Neural cell (in vitro differentiated cells): ENCODE results near the gene HTR2B. TPM values are rescaled to one million over a fixed set of nuclear protein-coding genes. Genes with fewer than 3 reads are reported as not detected.

Experiments
- H2AFZ ChIP-seq: fragments of 200-600, 300-800 bp; sonication (generic), shearing (Covaris generic); 2 replicates; pipeline ENCODE4 v1.6.0; 2014; ENCODE audit warnings: low read depth, mild to moderate bottlenecking, antibody characterized with exemption, low read length, moderate library complexity
- H3F3A ChIP-seq: fragments of 200-600 bp; shearing (Covaris generic); 2 replicates; pipeline ENCODE4 v1.6.1; 2016; ENCODE audit warnings: mild to moderate bottlenecking, moderate library complexity, mixed read lengths, antibody characterized with exemption, low read length; ENCODE audit not compliant: insufficient read depth, poor library complexity, severe bottlenecking
- H3K27ac ChIP-seq: fragments of 200-600, 300-800 bp; sonication (generic), shearing (Covaris generic); 2 replicates; pipeline ENCODE4 v1.5.1; 2014; ENCODE audit warnings: mild to moderate bottlenecking, low read length, moderate library complexity
- H3K27me3 ChIP-seq: fragments of 300-800, 200-600 bp; sonication (generic), shearing (Covaris generic); 2 replicates; pipeline ENCODE4 v1.6.0; 2014; ENCODE audit warnings: mild to moderate bottlenecking, low read depth, low read length, moderate library complexity; ENCODE audit not compliant: insufficient read depth
- H3K36me3 ChIP-seq: fragments of 300-800, 200-600 bp; sonication (generic), shearing (Covaris generic); 2 replicates; pipeline ENCODE4 v1.5.1; 2014; ENCODE audit warnings: mild to moderate bottlenecking, antibody characterized with exemption, low read length, moderate library complexity; ENCODE audit not compliant: insufficient read depth
- H3K4me2 ChIP-seq: fragments of 300-800, 200-600 bp; sonication (generic), shearing (Covaris generic); 2 replicates; pipeline ENCODE4 v1.6.0; 2014; ENCODE audit warnings: mild to moderate bottlenecking, low read length
- H3K4me3 ChIP-seq: fragments of 300-800, 200-600 bp; sonication (generic), shearing (Covaris generic); 2 replicates; pipeline ENCODE4 v1.5.1; 2014; ENCODE audit warnings: mild to moderate bottlenecking, low read length, moderate library complexity
- H3K79me2 ChIP-seq: fragments of 200-600 bp; shearing (Covaris generic); replicated peaks from 2 replicates; pipeline ENCODE4 v1.6.0; 2014; ENCODE audit warnings: mild to moderate bottlenecking, low read length, moderate library complexity; ENCODE audit not compliant: insufficient read depth
- H3K9ac ChIP-seq: fragments of 300-800, 200-600 bp; sonication (generic), shearing (Covaris generic); 2 replicates; pipeline ENCODE4 v1.6.1; 2016; ENCODE audit warnings: mild to moderate bottlenecking, low read length, mixed read lengths
- H3K9me2 ChIP-seq: fragments of 200-600 bp; shearing (Covaris generic); 2 replicates; pipeline ENCODE4 v1.6.1; 2016; ENCODE audit warnings: mild to moderate bottlenecking, low read length, mixed read lengths; ENCODE audit not compliant: insufficient read depth
- H3K9me3 ChIP-seq: fragments of 200-600, 300-800 bp; sonication (generic), shearing (Covaris generic); 2 replicates; pipeline ENCODE4 v1.6.1; 2016; ENCODE audit warnings: mild to moderate bottlenecking, mixed run types, low read length, moderate library complexity, mixed read lengths
- H4K20me1 ChIP-seq: fragments of 200-600 bp; shearing (Covaris generic); 2 replicates; pipeline ENCODE4 v1.6.1; 2016; ENCODE audit warnings: mild to moderate bottlenecking, mixed run types; ENCODE audit not compliant: insufficient read depth
- CTCF ChIP-seq: fragments of 450-650 bp; IDR thresholded peaks from 2 replicates; pipeline ENCODE4 v1.5.1; 2014; ENCODE audit warnings: antibody characterized with exemption, mild to moderate bottlenecking, moderate library complexity; ENCODE audit not compliant: poor library complexity, severe bottlenecking
- EP300 ChIP-seq: fragments of 450-650 bp; conservative IDR thresholded peaks from 2 replicates; pipeline ENCODE4 v1.6.1; 2014; ENCODE audit warnings: antibody characterized with exemption, mild to moderate bottlenecking, moderate library complexity; ENCODE audit not compliant: poor library complexity, severe bottlenecking
- EZH2 ChIP-seq: fragments of 200-600, 300-800 bp; shearing (Covaris generic), sonication (generic); IDR thresholded peaks from 2 replicates; pipeline ENCODE4 v1.6.1; 2014; ENCODE audit warnings: antibody characterized with exemption, low read length, borderline replicate concordance, mild to moderate bottlenecking; ENCODE audit not compliant: insufficient read depth, poor library complexity, severe bottlenecking
- MXI1 ChIP-seq: fragments of 450-650 bp; conservative IDR thresholded peaks from 2 replicates; pipeline ENCODE4 v1.6.1; 2014; ENCODE audit warnings: antibody characterized with exemption, mild to moderate bottlenecking; ENCODE audit not compliant: poor library complexity, severe bottlenecking
- POLR2AphosphoS5 ChIP-seq: IDR thresholded peaks from 2 replicates; pipeline ENCODE4 v1.6.1; 2012
- RAD21 ChIP-seq: fragments of 450-650 bp; conservative IDR thresholded peaks from 2 replicates; pipeline ENCODE4 v1.6.1; 2014; ENCODE audit warnings: antibody characterized with exemption, mild to moderate bottlenecking, moderate library complexity
- REST ChIP-seq: IDR thresholded peaks from 2 replicates; pipeline ENCODE4 v1.6.1; 2012; ENCODE audit warnings: borderline replicate concordance
- SMC3 ChIP-seq: fragments of 450-650 bp; conservative IDR thresholded peaks from 2 replicates; pipeline ENCODE4 v1.6.1; 2014; ENCODE audit warnings: antibody characterized with exemption, mild to moderate bottlenecking, moderate library complexity; ENCODE audit not compliant: poor library complexity
- TAF1 ChIP-seq: IDR thresholded peaks from 2 replicates; pipeline ENCODE4 v1.6.1; 2012; ENCODE audit warnings: low read depth
- polyA plus RNA-seq: library from polyadenylated mRNA; depleted of rRNA; stranded (reverse); fragments of >200 nt; gene quantifications from 2 replicates; pipeline ENCODE4 v1.2.3, GENCODE V29; 2014

The HTR2B gene
- polyA plus RNA-seq, 1 donor from 2014 or later = not detected

GRCh38 chr2:231127936-231128335, 3.1 kb upstream of the HTR2B start:
- Histone ChIP-seq H3K9me3 (no peaks in the 10 kb centered on the region), H3F3A (no peaks in the 10 kb centered on the region)

GRCh38 chr2:231127480-231127879, 2.6 kb upstream of the HTR2B start:
- no peaks in the 10 kb centered on the region for H3K36me3 ChIP-seq
- no peaks in the 10 kb centered on the region for H3K27me3 ChIP-seq
- H3K4me2 ChIP-seq = no peak overlapping the region
- no peak overlapping the region for H3K27ac ChIP-seq
- H3K4me3 ChIP-seq = no peak overlapping the region
- no peaks in the 10 kb centered on the region for H3F3A ChIP-seq
- no peaks in the 10 kb centered on the region for H3K9me2 ChIP-seq
- no peak overlapping the region for H2AFZ ChIP-seq
- no peaks in the 10 kb centered on the region for H4K20me1 ChIP-seq
- no peaks in the 10 kb centered on the region for H3K79me2 ChIP-seq
- no peaks in the 10 kb centered on the region for H3K9me3 ChIP-seq
- no peak overlapping the region for H3K9ac ChIP-seq
- TF ChIP-seq RAD21 (no peak), MXI1 (no peak), TAF1 (no peak), POLR2AphosphoS5 (no peak), SMC3 (no peak), EZH2 (no peak), REST (no peak)

More at GRCh38 chr2:231127936-231128335, 3.1 kb upstream of the HTR2B start:
- no peaks in the 10 kb centered on the region for H3K79me2 ChIP-seq
- no peak overlapping the region for H3K4me3 ChIP-seq
- no peak overlapping the region for H3K27ac ChIP-seq
- no peaks in the 10 kb centered on the region for H3K27me3 ChIP-seq
- no peak overlapping the region for H3K9ac ChIP-seq
- no peaks in the 10 kb centered on the region for H3K9me2 ChIP-seq
- TF ChIP-seq CTCF = no peak
- TF ChIP-seq POLR2AphosphoS5 = no peak
- no peak for TF ChIP-seq SMC3
- TF ChIP-seq RAD21 = no peak
- no peak for TF ChIP-seq REST
- TF ChIP-seq EZH2 = no peak
- no peak for TF ChIP-seq MXI1
- no peak for TF ChIP-seq TAF1
- TF ChIP-seq EP300 = no peak
- H3K36me3 ChIP-seq = no peaks in the 10 kb centered on the region
- no peaks in the 10 kb centered on the region for H4K20me1 ChIP-seq
- H2AFZ ChIP-seq = no peak overlapping the region
- no peak overlapping the region for H3K4me2 ChIP-seq
